Fibroblast of lung (primary cell): Measurements from ENCODE around the gene THRA. TPM values are rescaled to one million over a fixed set of nuclear protein-coding genes. Genes with fewer than 3 reads are reported as not detected.
A peak's percentile ranks its signal among the peaks of the same experiment; 100 is the strongest.

ENCODE experiments used
- DNase-seq, 2 donors: peaks; one replicate each; pipeline versions ENCODE4 v3.0.0 to v3.0.0-alpha.2; 2010; ENCODE audit warnings: low read depth in 2 of 2
- H2AFZ ChIP-seq: 2 replicates; pipeline ENCODE4 v1.5.1; 2012; ENCODE audit warnings: low read length, control low read depth, inconsistent platforms
- H3K27ac ChIP-seq: 2 replicates; pipeline ENCODE4 v1.5.1; 2011; ENCODE audit warnings: low read length, control low read depth; ENCODE audit not compliant: insufficient read depth
- H3K27me3 ChIP-seq: 2 replicates; pipeline ENCODE4 v1.5.1; 2011; ENCODE audit warnings: mild to moderate bottlenecking, low read length; ENCODE audit not compliant: control insufficient read depth, insufficient read depth
- H3K36me3 ChIP-seq: 2 replicates; pipeline ENCODE4 v1.5.1; 2011; ENCODE audit warnings: low read length; ENCODE audit not compliant: control insufficient read depth, insufficient read depth
- H3K4me1 ChIP-seq: 2 replicates; pipeline ENCODE4 v1.5.1; 2011; ENCODE audit warnings: low read length; ENCODE audit not compliant: control insufficient read depth, insufficient read depth; ENCODE audit errors: extremely low read depth
- H3K4me2 ChIP-seq: 2 replicates; pipeline ENCODE4 v1.5.1; 2011; ENCODE audit warnings: low read length, control low read depth; ENCODE audit not compliant: insufficient read depth; ENCODE audit errors: extremely low read depth
- H3K4me3 ChIP-seq, 4 experiments: fragments of 200-600 bp in 1 of 4; sonication (generic) in 1 of 4; replicated peaks in 1 of 4; 2 replicates each; pipeline ENCODE4 v1.5.1; 2011 to 2016; ENCODE audit warnings: low read length in 4 of 4, low read depth in 3 of 4, mild to moderate bottlenecking in 3 of 4, control low read depth in 2 of 4, inconsistent platforms in 1 of 4, mixed read lengths in 1 of 4; ENCODE audit not compliant: insufficient read depth in 1 of 4; ENCODE audit errors: control extremely low read depth in 1 of 4
- H3K79me2 ChIP-seq: 2 replicates; pipeline ENCODE4 v1.5.1; 2012; ENCODE audit warnings: mild to moderate bottlenecking, low read length, inconsistent platforms; ENCODE audit not compliant: control insufficient read depth, insufficient read depth
- H3K9ac ChIP-seq: 2 replicates; pipeline ENCODE4 v1.5.1; 2011; ENCODE audit warnings: mild to moderate bottlenecking, low read length, control low read depth; ENCODE audit not compliant: insufficient read depth
- H3K9me3 ChIP-seq: 2 replicates; pipeline ENCODE4 v1.5.1; 2012; ENCODE audit warnings: low read depth, low read length; ENCODE audit not compliant: control insufficient read depth, insufficient read depth
- H4K20me1 ChIP-seq: 2 replicates; pipeline ENCODE4 v1.5.1; 2011; ENCODE audit warnings: low read length; ENCODE audit not compliant: control insufficient read depth, insufficient read depth; ENCODE audit errors: extremely low read depth
- CTCF ChIP-seq, 2 donors: IDR thresholded peaks in 1 of 2; conservative IDR thresholded peaks in 1 of 2; 1 replicate in 1 of 2; 2 replicates in 1 of 2; pipeline ENCODE4 v1.5.1; 2011 to 2012; ENCODE audit warnings: low read length in 2 of 2, control low read depth in 1 of 2, inconsistent platforms in 1 of 2, low read depth in 1 of 2, mild to moderate bottlenecking in 1 of 2
- EZH2 ChIP-seq: IDR thresholded peaks from 2 replicates; pipeline ENCODE4 v1.5.1; 2012; ENCODE audit warnings: low read length, control low read depth, mild to moderate bottlenecking; ENCODE audit errors: missing control alignments
- polyA plus RNA-seq, 2 donors: library from polyadenylated mRNA; depleted of rRNA in 1 of 2; stranded (reverse) in 1 of 2; unstranded in 1 of 2; fragments of >200 nt; gene quantifications; 2 replicates each; pipeline ENCODE4 v1.2.1, GENCODE V29; 2011 to 2012; ENCODE audit warnings: missing spikeins in 1 of 2
- total RNA-seq: library from RNA; depleted of rRNA; stranded (reverse); fragments of >200 nt; gene quantifications from 2 replicates; pipeline ENCODE4 v1.2.1, GENCODE V29; 2014

THRA gene
- total and polyA plus RNA-seq, 2 donors (not counting 1 experiment from before 2014, with no cell fraction given): 27.2 to 52.8 TPM

GRCh38 chr17:40017422-40018080, 45.2 kb upstream of the THRA start:
- H4K20me1 ChIP-seq: no peaks in the 10 kb centered on the region
- H2AFZ ChIP-seq: no peak overlapping the region
- H3K9ac ChIP-seq: no peak overlapping the region
- H3K27ac ChIP-seq: peak overlapping the region; percentile 85
- DNase-seq: no peak
- no peaks in the 10 kb centered on the region for H3K27me3 ChIP-seq
- H3K79me2 ChIP-seq: no peaks in the 10 kb centered on the region
- H3K4me2 ChIP-seq: no peak overlapping the region
- H3K4me3 ChIP-seq: no peak overlapping the region
- TF ChIP-seq CTCF (conservative IDR thresholded peaks at IDR 0.05 in 1 of 2, IDR thresholded peaks at IDR 0.05 in 1 of 2; ENCODE audit: low read depth in 1 of 2, low read length in 2 of 2) (no peak), EZH2 (no peak)
- H3K9me3 ChIP-seq: no peaks in the 10 kb centered on the region
- peaks cover 7% of the 10 kb centered on the region for H3K36me3 ChIP-seq
- peaks cover 26% of the 10 kb centered on the region for H3K4me1 ChIP-seq

- no peaks in the 10 kb centered on the region for H3K79me2 ChIP-seq
- H3K4me2 ChIP-seq: peak overlapping the region; percentile 51
- H3K36me3 ChIP-seq: peaks cover 11% of the 10 kb centered on the region
- H3K4me3 ChIP-seq: no peak overlapping the region
- DNase-seq: peak; percentile 47 to 60
- H3K9ac ChIP-seq: peak overlapping the region; percentile 16
- H2AFZ ChIP-seq: no peak overlapping the region
- peak overlapping the region; percentile 85 for H3K27ac ChIP-seq
- TF ChIP-seq EZH2: no peak
- TF ChIP-seq CTCF (conservative IDR thresholded peaks at IDR 0.05 in 1 of 2, IDR thresholded peaks at IDR 0.05 in 1 of 2; ENCODE audit: low read depth in 1 of 2, low read length in 2 of 2): no peak
- H3K4me1 ChIP-seq: peaks cover 27% of the 10 kb centered on the region
- H3K9me3 ChIP-seq: no peaks in the 10 kb centered on the region
- no peaks in the 10 kb centered on the region for H4K20me1 ChIP-seq
- no peaks in the 10 kb centered on the region for H3K27me3 ChIP-seq
These were observed 44.3 kb upstream of the THRA start for GRCh38 chr17:40018211-40019121.
